ENCODE results near the gene LPP.

GRCh38 chr3:188761964-188762363 lies 608.0 kb downstream of the LPP start:
- TF ChIP-seq EZH2 (IDR thresholded peaks at IDR 0.05; ENCODE audit: borderline replicate concordance, insufficient read depth, low read depth, low read length, poor library complexity, severe bottlenecking) (no peak), CTCF (IDR thresholded peaks at IDR 0.05) (no peak)
